Body of pancreas (tissue), 4 donors: ENCODE measurements around the gene SLC48A1. TPM values are rescaled to one million over a fixed set of nuclear protein-coding genes. Genes with fewer than 3 reads are reported as not detected.
A peak's percentile ranks its signal among the peaks of the same experiment; 100 is the strongest.

ENCODE experiments used
- ATAC-seq: fragments of 150-250 bp; one replicate; pipeline ENCODE4 v1.9.1; 2016
- DNase-seq, 4 donors: peaks; one replicate each; pipeline ENCODE4 v3.0.0-alpha.2; 2019
- H3K27ac ChIP-seq, 4 donors: fragments of 200-600 bp; sonication (generic); 1 replicate in 3 of 4; 2 replicates in 1 of 4; pipeline versions ENCODE4 v1.5.1 to v1.6.1; 2016 to 2019; ENCODE audit warnings: mild to moderate bottlenecking in 1 of 4, mixed read lengths in 1 of 4, moderate library complexity in 1 of 4
- H3K27me3 ChIP-seq, 2 donors: fragments of 200-600 bp; sonication (generic); one replicate each; pipeline ENCODE4 v1.6.0; 2016; ENCODE audit warnings: mild to moderate bottlenecking in 1 of 2
- H3K36me3 ChIP-seq, 2 donors: fragments of 200-600 bp; sonication (generic); replicated peaks in 1 of 2; 2 replicates each; pipeline ENCODE4 v1.5.1; 2016; ENCODE audit warnings: low read depth in 2 of 2; ENCODE audit not compliant: insufficient read depth in 1 of 2
- H3K4me1 ChIP-seq: fragments of 200-600 bp; sonication (generic); one replicate; pipeline ENCODE4 v1.6.0; 2016
- H3K4me3 ChIP-seq, 2 donors: fragments of 200-600 bp; sonication (generic); 1 replicate in 1 of 2; 2 replicates in 1 of 2; pipeline ENCODE4 v1.5.1; 2016 to 2019
- H3K9me3 ChIP-seq, 3 donors: fragments of 200-600 bp; sonication (generic); 1 replicate in 2 of 3; 2 replicates in 1 of 3; pipeline ENCODE4 v1.5.1; 2016
- CTCF ChIP-seq, 7 experiments: fragments of 450-650 bp in 4 of 7; fragments of 200-600 bp in 3 of 7; sonication (generic) in 3 of 7; IDR thresholded peaks; one replicate each; pipeline ENCODE4 v1.5.1; 2016 to 2019; ENCODE audit warnings: antibody characterized with exemption in 7 of 7
- POLR2A ChIP-seq, 3 donors: fragments of 450-650 bp; IDR thresholded peaks; one replicate each; pipeline ENCODE4 v1.6.1; 2016; ENCODE audit warnings: antibody characterized with exemption in 3 of 3, mild to moderate bottlenecking in 2 of 3
- WGBS, 2 donors: methylation state at CpG; one replicate each; pipeline ENCODE4 v1.1.5; 2017; 5-methylcytosine and 5-hydroxymethylcytosine counted together
- intact Hi-C: fragments of 100-400 bp; cut with DNase I; formaldehyde crosslinking; loops from one replicate; pipeline ENCODE4 v1.15.1; 2023
- total RNA-seq, 2 donors: library from RNA; depleted of rRNA; stranded (reverse); fragments of >200 nt; gene quantifications; one replicate each; pipeline ENCODE4 v1.1.0, GENCODE V29; 2016

Gene SLC48A1
- total RNA-seq, 2 donors from 2014 or later = 12.7 to 22.1 TPM

DNA sequence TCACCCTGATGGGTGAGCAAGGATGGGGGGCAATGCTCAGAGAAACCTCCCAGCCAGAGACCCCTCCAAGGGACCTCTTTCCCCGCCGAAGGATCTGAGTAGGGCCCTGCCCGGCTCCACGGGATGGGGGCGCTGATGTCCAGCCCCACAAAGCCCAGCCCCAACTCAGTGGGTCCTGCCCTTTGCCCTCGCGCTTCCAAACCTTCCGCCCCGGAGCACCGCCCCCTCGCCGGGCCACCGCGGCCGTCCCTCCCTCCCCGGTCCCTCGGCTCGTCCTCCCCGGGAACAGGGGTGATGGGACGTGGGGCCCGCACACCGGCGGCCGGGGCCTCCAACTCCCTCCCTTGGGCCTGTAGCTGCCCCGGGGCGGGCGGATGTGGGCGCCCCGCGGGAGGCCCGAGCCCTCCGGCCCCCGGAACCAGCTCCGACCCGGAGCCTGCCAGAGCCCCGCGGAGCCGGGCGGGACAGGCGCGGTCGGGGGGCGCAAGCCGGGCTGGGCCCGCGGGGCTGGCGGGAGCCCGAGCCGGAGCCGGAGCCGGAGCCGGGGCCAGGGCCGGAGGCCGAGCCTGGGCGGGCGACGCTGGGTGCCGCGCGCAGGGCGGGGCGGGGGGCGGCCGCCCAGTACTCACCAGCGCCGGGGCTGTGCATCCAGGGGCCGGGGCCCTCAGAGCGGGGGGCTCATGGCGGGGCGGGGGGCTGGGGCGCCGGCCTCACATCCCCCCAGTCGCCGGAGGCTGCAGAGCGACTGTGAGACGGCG lies 46.3 kb downstream of the SLC48A1 start:
- Histone ChIP-seq H3K9me3 (no peaks in the 10 kb centered on the region), H3K36me3 (no peaks in the 10 kb centered on the region), H3K27ac (peak overlapping the region; percentile 81 to 95 (median 94)), H3K27me3 (no peaks in the 10 kb centered on the region), H3K4me1 (peaks cover 46% of the 10 kb centered on the region), H3K4me3 (peak overlapping the region; percentile 40 to 43)
- peak; percentile 28 for ATAC-seq
- WGBS, 2 donors = 4 to 13% methylated on average over 4 to 47 of the region's 77 CpGs
- intact Hi-C loops = no loop called here
- peak; percentile 52 to 60 (median 54) for DNase-seq
- TF ChIP-seq CTCF (IDR thresholded peaks at IDR 0.05) (peak in 4 of 7 experiments; percentile 8 to 24 (median 16)), POLR2A (IDR thresholded peaks at IDR 0.05) (peak; percentile 14 to 43 (median 17))

DNA sequence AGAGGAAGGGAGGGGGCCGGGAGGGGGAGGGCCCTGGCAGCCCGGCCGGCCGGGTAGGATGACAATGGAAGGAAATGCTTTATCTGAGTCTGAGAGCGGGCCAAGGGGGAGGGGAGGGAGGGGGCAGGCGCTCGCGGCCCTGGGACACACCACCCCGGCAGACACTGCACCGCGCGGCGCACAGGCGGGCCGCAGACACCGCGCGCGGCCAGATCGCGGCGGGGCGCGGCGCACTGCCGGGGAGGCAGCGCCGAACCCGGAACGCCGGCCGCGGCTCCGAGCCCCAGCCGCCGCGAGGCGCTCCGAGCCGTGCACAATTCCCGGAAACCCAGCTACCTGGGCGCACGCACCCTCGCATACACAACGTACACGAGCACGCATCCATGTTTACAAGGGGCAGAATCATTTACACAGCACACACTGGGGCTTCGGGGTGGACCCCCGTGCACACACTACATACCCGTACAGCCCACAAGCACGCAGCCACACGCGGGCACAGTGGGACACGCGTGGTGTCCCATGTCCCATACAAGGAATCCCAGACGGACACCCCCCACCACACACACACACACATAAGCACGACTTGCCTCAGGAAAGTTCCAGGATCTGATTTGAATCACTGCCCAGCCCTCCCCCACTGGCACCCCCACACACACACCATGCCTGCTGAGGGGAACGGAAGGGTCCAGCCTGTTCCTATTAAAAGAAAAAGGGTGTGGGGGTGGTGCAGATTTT lies 47.0 kb downstream of the SLC48A1 start, which contains the start of gene HDAC7:
Gene HDAC7, minus strand, starts transcription at position 8 of the 735 bp plus-strand sequence. CDS start 118 bp downstream, outside the sequence.
- Histone ChIP-seq H3K27ac (peak within 1 kb of the TSS; percentile 81 to 95 (median 94)), H3K27me3 (no peaks in the 10 kb centered on the region), H3K4me1 (peaks cover 46% of the 10 kb centered on the region), H3K4me3 (peak within 1 kb of the TSS; percentile 40 to 43), H3K9me3 (no peaks in the 10 kb centered on the region), H3K36me3 (no peaks in the 10 kb centered on the region)
- 1 to 5% methylated on average over 2 to 56 of the region's 58 CpGs for WGBS, 2 donors
- peak; percentile 80 to 88 (median 86) for DNase-seq
- intact Hi-C loops = no loop called here
- ATAC-seq = peak; percentile 83
- peak in 3 of 7 experiments; percentile 7 to 8 (median 7) for TF ChIP-seq CTCF (IDR thresholded peaks at IDR 0.05)
- peak; percentile 40 to 72 (median 67) for TF ChIP-seq POLR2A (IDR thresholded peaks at IDR 0.05)

- DNase-seq (peak; percentile 76 to 89 (median 81)), ATAC-seq (peak; percentile 75)
- H3K27ac ChIP-seq = peak overlapping the region; percentile 81 to 95 (median 94)
- peaks cover 52% of the 10 kb centered on the region for H3K4me1 ChIP-seq
- TF ChIP-seq POLR2A (IDR thresholded peaks at IDR 0.05) (peak; percentile 45 to 67 (median 67)), CTCF (IDR thresholded peaks at IDR 0.05) (no peak)
- no peaks in the 10 kb centered on the region for H3K9me3 ChIP-seq
- H3K4me3 ChIP-seq = peak overlapping the region; percentile 19 to 43
- no peaks in the 10 kb centered on the region for H3K36me3 ChIP-seq
- H3K27me3 ChIP-seq = no peaks in the 10 kb centered on the region
- intact Hi-C loops = no loop called here
- 54 to 64% methylated on average over 13 to 17 of the region's 17 CpGs for WGBS, 2 donors
Measured at GRCh38 chr12:47820631-47821345, 47.8 kb downstream of the SLC48A1 start.

DNA sequence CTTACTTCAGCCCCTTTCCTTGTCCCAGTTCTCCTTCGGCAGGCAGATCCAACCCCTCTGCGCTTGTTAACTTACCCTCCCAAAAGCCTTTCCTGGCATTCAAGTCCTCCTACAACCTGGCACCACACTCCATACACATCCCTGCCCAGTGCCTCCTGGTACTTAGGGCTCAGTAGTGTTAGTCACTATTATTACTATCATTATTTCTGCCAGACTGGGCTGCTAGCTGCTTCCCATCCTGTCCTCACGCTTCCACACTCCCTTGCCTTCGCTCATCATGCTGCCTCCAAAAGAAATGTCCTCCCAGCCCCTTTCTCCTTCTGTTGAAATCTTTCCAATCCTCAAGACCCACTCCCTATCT lies 48.3 kb downstream of the SLC48A1 start:
- Histone ChIP-seq H3K9me3 (no peaks in the 10 kb centered on the region), H3K36me3 (no peaks in the 10 kb centered on the region), H3K27me3 (no peaks in the 10 kb centered on the region), H3K27ac (peak overlapping the region; percentile 81 to 95 (median 94)), H3K4me1 (peaks cover 57% of the 10 kb centered on the region), H3K4me3 (no peak overlapping the region)
- TF ChIP-seq CTCF (IDR thresholded peaks at IDR 0.05) (no peak), POLR2A (IDR thresholded peaks at IDR 0.05) (no peak)
- no peak for DNase-seq
- intact Hi-C loops = no loop called here
- WGBS, 2 donors = 91 to 96% methylated on average over 4 of the region's 4 CpGs
- no peak for ATAC-seq
